Measurements from ENCODE around the gene MNX1.

The MNX1 gene

DNA sequence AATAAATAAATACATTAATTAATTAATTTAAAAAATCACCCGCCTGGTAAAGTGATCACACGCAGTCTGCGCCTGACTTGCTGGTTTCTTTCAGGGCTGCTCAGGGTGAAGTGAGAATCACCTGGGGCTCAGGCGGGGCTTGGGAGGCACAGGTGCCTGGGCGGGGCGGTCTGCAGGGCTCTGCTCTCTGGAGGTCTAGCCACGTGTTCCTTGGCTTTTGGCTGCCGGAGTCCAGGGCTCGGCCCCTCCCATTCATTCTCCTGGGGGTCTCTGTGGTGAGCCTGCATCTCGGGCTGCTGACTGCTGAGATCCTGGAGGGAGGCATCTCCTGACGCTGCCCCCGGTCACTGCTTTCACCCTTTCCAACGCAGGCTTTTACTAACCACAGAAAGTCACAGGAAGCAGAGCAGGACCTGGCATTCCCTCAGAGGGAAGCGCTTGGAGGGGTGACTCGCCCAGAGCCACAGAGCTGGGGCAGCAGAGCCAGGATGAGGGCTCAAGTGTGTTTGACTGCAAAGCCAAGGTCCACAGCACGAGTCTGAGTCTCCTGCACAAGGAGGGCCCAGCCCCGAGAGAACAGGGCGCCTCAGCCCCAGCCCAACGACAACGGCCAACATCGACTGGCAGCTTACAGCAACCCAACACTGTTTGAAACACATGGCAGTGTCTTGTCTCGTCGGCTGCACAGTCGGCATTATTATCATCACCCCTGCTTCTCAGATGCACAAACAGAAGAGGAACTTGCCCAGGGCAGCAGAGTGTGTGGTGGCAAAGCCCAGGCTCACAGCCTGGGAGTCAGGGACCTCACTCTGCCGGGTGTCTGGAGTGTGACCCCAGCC lies 22.4 kb upstream of the MNX1 start:
- no peak for DNase-seq (ENCODE audit: low read depth in 2 of 2)

DNA sequence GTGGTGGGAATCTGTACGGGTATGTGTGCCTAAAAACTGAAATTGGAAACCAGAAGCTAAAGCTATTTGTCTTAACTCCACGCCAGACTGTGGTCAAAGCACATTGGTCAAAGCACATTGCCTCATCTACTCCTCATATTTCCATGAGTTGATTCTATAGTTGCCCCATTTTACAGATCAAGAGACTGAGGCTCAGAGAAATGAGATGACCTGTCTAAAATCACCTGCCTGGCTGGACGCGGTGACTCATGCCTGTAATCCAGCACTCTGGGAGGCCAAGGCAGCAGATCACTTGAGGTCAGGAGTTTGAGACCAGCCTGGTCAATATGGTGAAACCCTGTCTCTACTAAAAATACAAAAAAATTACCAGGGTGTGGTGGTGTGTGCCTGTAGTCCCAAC lies 21.7 kb upstream of the MNX1 start:
- no peak for DNase-seq (ENCODE audit: low read depth in 2 of 2)

DNA sequence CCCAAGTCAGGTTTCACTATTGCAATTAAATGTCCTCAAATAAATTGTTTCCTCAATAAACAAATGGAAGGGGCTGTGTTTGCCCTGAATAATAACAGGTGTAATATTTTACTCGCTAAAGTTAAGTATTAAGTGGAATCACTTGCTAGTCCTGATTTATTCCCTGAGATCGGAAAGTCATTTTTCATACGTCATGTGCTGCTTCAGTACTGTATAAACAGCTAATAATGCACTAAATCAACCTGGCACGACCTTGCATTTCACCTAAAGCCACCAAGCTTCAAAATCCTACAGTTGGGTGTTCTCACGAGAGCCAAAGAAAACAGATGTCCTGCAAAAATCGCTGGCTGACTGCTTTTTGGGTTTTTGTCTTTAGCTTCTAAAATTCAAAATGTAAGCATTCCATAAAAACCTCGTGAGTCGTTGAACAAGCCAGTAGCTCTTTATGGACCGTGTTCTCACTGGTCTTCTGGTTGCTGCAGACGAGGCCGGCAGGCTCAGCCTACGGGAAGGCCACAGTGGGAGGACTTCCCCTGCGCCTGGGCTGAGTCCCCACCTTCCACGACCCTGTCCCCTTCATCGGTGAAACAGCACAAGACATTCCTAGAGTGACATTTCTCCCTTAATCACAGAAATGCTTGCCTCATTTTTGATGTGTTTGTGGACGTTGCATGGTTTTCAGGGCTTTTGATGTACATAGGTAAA lies 17.9 kb upstream of the MNX1 start:
- DNase-seq (ENCODE audit: low read depth in 2 of 2) = no peak

DNA sequence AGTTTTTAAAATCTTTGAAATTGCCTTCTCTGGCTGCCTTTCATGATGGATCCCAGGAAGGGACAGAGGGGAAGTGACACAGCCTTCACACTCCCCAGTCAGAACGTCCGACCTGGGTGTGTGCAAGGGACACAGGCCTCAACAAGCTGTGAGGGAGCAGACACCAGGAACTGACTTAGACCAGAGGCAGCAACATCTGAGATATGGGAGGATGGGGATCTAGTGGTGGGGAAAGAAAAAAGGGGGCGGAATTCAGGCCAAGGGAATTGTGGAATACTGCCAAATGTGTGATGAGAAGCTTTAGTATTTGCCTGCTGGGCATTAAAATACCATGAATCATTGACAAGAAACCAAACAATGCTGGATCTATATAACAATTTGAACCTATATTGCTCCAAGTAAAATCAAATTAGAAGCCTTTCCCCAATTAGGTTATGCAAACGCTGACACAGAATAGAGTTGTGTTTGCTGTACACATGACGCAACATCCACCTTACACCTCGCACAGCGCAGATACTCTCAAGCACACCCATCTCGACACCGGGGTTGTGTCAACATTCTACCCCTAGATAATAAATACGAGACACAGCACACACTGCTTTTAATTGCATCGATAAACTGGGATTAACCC lies 17.2 kb upstream of the MNX1 start:
- no peak for DNase-seq (ENCODE audit: low read depth in 2 of 2)

DNA sequence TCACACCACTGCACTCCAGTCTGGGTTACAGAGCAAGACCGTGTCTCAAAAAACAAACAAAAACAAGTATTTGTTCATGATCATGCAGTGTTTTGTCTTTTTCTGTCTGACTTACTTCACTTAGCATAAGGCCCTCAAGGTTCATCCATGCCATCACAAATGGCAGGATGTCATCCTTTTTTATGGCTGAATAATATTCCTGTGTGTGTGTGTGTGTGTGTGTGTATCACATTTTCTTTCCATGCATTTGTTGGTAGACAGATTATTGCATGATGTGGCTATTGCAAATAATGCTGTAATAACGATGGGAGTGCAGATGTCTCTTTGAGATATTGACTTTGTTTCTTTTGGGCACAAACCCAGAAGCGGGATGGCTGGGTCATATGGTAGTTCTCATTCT lies 14.3 kb upstream of the MNX1 start:
- DNase-seq (ENCODE audit: low read depth in 2 of 2) = no peak

DNA sequence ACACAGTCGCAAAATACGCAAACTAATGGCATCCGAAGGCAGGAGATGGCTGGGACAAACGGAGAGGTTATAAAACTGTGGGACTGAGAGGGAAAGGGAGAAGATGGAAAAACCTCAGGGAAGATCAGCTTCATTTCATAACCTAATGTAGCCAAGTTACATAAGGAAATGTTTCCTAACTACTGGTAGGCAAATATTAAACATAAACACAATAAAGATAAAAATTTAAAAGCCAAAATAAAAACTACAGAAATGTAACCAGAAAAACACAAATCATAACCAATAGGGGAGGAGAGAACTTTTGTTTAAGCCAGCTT lies 13.1 kb upstream of the MNX1 start:
- no peak for DNase-seq (ENCODE audit: low read depth in 2 of 2)

DNA sequence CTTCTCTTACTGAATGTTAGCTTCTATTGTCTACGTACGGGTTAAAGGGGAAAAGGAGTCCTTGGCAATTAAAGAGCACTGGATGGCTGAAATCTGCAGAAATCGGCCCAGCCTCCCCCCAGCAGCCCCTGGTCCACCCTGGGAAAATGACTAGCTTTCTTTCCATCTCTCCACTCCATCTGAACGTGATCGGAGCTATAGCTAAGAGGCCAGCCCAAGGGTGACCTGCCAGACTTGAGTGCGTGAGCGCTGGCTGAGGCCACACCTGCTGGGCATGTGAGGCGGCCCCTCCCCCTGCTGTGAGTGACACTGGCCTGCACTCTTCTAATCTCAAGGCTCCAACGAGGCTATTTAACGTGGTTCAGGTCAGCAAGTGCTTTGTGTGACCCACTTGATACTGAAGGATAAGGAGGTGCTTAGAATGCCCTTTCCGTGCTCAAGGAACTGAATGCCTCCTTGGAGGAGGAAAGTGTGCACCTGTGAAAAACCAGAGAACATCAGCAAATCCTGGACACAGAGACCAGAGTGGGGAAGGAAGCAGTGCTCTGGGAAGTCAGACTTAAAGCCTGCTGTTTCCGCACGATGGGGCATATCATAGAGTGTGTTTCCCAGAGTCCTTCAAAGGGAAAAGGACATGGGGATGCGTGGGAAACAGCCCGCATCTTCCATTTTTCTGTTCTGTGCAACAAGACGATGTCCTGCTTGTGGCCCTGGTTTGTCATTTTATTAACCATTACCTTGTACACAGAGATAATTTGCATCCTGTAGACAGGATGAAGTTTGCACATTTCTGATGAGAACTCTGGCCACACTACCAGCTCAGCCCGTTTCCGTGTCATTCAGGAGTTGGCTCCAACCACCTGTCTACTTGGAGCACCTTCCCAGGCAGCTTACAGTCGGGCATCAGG lies 12.5 kb upstream of the MNX1 start:
- DNase-seq (ENCODE audit: low read depth in 2 of 2) = no peak

DNA sequence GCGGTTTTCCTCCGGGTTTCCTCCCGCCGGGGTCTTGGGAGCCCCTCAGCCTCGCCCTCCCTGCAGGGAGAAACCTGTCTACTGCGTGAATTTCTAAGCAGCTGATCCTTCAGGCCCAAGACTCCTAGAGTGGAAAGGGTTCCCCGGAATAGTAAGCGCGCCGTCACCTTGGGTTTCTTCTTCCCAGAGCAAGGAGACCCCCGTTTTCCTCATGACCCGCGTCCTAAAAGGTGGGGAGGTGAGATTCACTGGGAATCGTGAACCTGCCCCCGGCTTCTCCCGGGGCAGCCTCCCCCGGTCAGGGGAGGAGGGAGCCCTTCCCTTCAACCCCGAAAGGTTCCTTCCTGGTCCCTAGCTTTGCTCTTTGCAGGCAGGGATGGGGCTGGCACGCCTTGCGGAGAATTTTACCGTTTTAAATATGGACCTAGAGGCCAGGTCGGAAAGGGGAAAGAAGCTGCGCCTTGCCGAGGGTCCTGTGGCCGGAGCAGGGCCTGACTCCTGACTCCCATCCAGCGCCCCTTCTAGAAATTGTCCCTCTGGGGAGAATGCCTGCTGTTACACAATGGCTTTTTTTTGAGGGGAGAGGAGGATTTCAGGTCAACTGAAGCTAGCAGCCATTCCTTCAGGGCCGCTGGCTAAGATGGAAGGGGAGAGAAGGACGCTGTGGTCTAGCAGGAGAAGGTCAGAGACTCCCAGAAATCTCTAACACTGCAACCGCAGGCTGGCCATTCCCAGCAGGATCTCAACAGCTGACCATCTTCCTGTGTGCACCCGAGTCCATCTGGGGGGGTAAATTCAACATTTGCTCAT lies 11.6 kb upstream of the MNX1 start:
- DNase-seq (ENCODE audit: low read depth in 2 of 2) = no peak

DNA sequence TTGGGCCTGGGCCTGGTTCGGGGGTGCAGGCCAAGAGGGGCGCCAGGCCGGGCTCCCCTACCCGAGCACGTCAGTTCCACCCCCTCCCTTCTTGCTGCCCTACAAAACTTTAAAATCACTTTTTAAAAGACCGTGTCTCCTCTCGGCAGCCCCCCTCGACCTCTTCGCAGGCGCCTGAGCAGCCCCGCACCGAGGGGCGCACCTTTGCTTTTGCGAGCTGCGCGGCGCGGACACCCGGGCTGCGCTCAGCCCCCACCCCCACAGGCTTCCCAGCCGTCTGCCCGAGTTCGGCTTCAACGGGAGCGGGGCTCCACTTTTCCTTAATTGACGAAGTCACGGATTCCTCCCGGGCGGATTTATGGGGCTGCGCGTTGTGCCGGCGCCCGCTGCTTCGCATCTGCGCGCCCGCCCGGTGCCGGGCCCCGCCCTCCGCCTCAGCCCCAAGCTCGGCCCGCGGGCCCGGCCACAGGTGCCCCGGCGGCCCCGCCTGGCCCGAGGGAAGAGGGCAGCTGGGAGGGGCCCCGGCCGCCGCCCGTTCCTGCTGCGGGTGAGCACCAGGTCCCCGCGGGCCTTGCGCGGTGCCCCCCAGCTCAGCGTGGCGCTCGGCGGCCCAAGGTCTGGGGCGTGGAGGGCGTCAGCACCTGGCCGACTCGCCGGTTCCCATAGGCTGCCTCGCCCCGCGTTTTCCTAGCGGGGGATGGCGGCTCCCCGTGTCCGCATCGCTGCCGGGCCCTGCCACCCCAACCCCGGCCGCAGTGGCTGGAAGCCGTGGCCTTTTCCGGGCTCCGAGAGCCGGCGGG lies 10.8 kb upstream of the MNX1 start:
- no peak for DNase-seq (ENCODE audit: low read depth in 2 of 2)

DNA sequence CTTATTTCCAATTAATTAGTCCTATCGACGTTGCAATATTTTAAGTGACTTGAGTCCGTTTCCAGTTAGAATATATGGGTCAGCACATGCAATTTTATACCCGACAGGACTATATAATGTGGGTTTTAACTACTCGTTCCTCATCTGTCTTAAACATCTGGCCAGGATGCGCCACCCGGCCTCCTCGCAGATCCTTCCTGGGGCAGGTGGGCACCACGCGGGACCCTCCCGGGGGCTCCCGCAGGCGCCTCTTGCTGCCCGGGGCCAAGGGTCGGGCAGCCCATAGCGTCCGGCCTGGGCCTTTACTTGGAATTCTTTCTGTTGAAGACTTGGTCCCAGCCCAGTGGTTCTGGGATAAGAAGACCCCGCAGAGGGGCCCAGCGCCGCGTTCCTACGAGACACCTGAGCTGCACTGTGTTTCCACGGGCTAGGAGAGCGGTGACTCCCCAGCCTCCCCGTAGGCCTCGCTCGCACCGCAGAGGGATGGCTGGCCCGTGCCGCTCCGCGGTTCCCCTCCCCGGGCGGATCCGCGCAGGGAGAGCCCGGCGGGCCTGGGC lies 10.1 kb upstream of the MNX1 start:
- DNase-seq (ENCODE audit: low read depth in 2 of 2) = no peak

DNA sequence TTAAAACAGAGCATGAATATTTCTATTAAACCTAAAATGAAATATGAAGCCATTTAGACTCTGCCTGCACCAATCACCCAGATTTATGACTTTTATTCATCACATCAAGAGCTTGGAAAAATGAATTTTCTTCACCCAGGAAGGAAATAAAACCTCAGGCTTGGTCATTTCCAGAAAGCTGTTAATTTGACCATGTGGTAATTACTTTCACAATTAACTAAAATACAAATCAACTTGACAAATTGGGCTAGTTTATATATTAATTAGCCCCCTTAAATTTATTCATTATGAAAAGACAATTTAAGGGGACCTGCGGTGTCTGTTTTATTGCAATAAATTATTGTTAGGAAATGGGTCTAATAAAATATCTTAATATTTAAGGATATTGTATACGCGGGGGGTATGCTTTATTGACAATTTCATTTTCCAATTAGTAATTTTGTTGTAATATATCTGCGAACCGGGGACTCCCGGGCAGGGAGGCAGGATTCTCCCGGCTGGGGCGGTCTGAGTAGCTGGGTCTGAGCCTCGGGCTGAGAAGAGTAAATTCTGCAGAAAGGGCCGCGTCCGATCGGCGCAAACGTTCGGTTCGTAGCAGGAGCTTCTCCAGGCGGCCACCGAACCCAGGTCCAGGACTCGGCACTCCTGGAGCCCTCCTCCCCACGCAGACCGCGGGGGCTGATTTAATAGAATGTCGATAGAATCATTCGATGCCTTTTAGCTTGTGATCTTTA lies 9.4 kb upstream of the MNX1 start:
- DNase-seq (ENCODE audit: low read depth in 2 of 2) = no peak

DNA sequence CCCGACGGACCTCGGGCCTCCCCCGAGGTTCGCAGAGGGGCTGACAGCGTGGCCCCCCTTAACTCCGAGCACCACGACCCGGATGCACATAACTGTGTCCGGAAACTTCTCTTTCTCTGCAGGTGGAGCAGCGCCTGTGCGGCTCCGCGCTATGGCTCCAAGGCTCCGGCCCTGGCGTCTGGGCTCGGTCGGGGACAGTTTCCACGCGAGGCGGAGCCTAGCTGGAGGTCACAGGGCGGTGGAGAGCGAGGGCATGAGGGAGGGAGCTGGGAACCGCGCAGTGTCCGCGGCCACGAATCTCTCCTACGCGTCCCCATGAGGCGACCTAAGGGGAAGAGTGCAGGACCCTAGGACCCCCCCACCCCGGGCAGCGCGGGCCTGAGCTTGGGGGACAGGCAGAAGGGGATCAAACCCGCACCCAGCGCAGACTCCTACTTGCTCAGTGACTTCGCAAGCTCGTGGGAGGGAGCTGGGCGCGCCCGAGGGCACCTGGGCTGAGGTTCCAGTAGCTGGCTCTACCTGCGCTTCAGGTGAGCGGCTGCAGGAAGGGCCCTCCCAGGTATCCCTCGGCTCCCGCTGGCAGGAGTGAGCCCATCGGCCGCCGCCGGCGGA lies 8.6 kb upstream of the MNX1 start:
- no peak for DNase-seq (ENCODE audit: low read depth in 2 of 2)

DNA sequence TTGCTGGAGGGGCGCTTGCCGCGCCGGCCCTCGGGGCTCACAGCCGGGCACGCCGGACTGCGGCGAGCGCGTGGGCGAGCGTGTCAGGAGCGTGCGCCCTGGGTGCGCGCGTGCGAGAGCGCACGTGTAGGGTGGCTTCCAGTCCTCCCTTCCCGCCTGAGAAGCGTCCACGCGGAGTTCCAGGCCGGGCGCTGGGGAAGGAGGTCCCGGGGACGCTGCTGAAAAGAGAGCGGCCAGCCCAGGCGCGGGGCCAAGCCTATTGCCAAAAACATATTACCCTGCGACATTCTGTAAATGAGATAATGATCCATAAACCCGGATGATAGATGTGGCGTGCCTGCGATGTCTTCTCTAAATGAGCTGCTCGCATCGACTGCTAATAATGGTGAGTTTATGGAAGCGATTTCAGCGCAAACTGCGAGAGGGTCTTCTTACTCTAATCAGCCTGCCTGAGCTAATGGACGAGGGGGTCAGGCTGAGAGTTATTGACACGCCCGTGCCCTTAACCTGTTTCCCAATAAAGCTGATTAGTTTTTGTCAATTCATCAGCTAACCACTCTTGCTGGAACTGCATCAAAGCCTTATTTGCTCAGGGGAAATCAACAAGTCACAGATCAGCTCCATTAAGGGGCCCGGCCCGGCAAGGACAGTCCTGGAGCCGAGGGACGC lies 8.0 kb upstream of the MNX1 start:
- no peak for DNase-seq (ENCODE audit: low read depth in 2 of 2)

DNA sequence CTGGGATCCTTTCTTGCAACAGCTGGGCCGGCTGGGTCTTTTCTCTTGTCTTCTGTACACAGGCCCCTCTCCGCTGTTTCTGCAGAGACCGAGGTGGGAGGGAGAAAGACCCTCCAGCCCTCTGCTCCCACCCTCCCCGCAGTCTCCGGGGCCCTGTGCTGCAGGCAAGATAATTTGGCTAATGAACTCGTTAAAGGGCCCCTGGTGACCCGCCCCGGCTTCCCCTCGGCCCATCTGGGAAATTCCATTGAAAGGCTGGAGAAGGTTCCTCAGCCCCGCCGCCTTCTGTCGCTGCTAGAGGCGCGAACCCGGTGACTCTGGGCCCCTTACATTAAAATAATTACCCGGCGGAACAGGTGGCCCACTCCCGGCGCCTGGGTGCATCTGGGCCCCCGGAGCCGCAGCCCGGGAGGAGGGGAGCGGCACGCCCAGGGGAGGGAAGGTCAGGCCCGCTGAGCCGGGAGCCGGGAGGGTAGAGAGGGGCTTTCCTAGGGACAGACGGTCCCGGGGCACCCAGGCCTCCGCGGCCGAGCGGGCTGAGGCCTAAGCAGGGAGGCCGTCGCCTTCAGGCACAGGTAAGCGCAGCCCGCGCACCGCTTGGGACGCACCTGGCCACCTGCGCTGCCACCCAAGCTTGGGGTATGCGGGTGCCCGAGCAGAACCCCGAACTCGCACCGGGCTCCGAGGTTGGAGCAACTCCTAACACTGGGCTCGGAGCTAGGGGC lies 7.3 kb upstream of the MNX1 start:
- no peak for DNase-seq (ENCODE audit: low read depth in 2 of 2)

DNA sequence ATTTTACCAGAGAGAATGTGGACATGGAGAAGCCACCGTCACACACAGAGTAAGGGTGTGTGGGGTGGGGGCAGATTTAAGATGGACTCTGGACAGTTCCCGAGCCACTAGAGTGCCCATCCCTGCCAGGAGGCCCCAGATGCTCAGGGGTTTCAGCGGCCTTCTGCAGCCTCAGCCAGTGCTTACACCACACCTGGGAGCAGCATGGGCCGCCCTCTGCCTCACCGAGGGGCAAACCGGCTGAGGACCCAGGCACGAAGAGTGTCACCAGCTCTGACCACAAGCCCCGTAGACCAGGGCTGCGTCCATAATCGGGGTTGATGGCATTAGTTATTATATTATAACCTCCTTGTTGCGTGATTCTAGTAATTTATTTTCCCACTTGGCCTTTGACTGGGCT lies 6.7 kb upstream of the MNX1 start:
- DNase-seq (ENCODE audit: low read depth in 2 of 2) = no peak

DNA sequence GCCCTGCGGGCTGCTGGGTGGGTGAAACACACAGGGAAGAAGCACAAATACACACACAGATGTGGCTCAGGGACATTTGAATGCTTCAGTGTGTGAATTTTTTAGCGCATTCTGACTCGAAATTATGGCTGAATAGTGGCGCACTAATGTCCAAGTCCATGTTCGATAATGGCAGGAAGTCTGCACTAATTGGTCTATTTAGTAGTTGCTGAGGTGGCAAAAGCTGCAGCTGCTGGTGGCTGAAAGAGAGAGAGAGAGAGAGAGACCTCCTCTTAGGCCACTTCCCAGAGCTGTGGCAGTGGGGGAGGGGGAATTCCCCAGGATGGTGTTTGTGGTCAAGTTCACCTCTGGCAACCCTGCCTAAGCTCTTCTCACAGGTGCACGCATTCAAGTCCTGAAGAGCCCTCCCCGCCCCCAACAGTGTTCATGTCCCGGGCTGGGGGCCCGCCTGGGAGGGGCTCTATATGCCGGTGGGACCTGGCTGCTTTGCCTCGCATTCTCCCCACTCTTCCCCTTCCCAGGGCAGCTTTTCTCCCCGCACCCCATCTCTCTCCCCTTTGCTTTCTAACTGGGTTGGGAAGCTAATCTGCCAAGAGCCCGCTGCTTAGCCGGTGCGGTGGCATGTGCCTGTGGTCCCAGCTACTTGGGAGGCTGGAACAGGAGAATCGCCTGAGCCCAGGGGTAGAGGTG lies 6.0 kb upstream of the MNX1 start:
- no peak for DNase-seq (ENCODE audit: low read depth in 2 of 2)

DNA sequence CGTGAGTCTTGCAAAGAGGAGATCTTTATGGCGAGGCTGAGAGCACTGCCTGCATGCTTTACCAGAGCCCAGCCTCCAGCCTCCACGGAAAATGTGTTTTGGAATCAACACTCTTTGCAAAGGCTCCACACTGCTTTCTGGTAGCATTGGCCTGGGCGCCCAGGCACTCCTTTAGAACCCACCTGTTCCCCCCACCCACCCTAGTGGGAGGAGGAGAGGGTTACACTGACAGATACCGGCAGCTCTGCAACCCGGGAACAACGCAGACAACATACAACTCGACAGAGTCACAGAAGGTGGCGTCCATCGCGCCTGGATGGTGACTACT lies 5.5 kb upstream of the MNX1 start:
- no peak for DNase-seq (ENCODE audit: low read depth in 2 of 2)

Data from stimulated activated CD8-positive, alpha-beta memory T cell treated with anti-CD3 and anti-CD28 coated beads, Interleukin-7, amount 100 ng/mL, for 1 hour (primary cell).